ENCODE data around the gene MAP1LC3B2.

The MAP1LC3B2 gene

DNA sequence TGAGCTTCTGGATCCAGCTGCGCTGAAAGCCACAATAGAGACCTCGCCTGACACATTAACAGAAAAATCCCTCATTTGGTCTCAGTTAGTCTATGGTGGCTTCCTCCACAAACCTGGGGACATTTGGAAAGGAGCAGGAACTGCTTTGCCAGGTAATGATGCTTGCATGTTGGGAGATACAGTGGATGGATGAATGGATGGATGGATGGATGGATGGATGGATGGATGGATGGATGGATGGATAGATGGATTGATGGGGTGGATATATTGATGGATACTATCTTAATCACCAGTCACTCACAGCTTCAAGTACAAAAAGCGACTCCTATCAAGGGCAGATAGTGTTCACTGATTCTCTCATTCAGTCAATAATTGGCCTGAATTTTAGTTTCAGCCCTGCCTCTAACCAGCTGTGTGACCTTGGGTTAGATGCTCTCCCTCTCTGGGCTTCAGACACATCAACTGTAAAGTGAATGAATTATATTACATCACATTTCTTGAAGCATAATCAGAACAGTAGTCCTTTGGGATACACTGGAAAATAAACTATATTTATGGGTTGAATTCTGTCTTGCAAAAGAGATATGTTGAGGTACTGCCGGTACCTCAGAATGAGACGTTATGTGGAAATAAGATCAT lies 29.3 kb downstream of the MAP1LC3B2 start:
- H2AFZ ChIP-seq (ENCODE audit: low read depth): no peak overlapping the region
- no peak for TF ChIP-seq CTCF (conservative IDR thresholded peaks at IDR 0.05; ENCODE audit: low read depth, low read length)
- no peak overlapping the region for H3K4me2 ChIP-seq
- H3K4me3 ChIP-seq (IDR thresholded peaks at IDR 0.05; ENCODE audit: insufficient read depth, low read depth, low read length): no peak overlapping the region
- no peaks in the 10 kb centered on the region for H3K4me1 ChIP-seq (ENCODE audit: low read depth, poor library complexity, severe bottlenecking)
- no peaks in the 10 kb centered on the region for H3K27me3 ChIP-seq (ENCODE audit: insufficient read depth, low read depth)
- H3K9ac ChIP-seq: no peak overlapping the region
- no peaks in the 10 kb centered on the region for H3K36me3 ChIP-seq (ENCODE audit: insufficient read depth)
- no peaks in the 10 kb centered on the region for H4K20me1 ChIP-seq (ENCODE audit: insufficient read depth)
- no peaks in the 10 kb centered on the region for H3K79me2 ChIP-seq (ENCODE audit: insufficient read depth, low read depth)
- H3K27ac ChIP-seq: no peak overlapping the region

GRCh38 chr12:116589581-116589980 lies 30.4 kb downstream of the MAP1LC3B2 start:
- Histone ChIP-seq H3K9ac (no peak overlapping the region), H3K79me2 (ENCODE audit: insufficient read depth, low read depth) (no peaks in the 10 kb centered on the region), H4K20me1 (ENCODE audit: insufficient read depth) (no peaks in the 10 kb centered on the region), H2AFZ (ENCODE audit: low read depth) (no peak overlapping the region), H3K4me1 (ENCODE audit: low read depth, poor library complexity, severe bottlenecking) (no peaks in the 10 kb centered on the region), H3K4me2 (no peak overlapping the region), H3K27me3 (ENCODE audit: insufficient read depth, low read depth) (no peaks in the 10 kb centered on the region), H3K27ac (no peak overlapping the region), H3K36me3 (ENCODE audit: insufficient read depth) (no peaks in the 10 kb centered on the region), H3K4me3 (IDR thresholded peaks at IDR 0.05; ENCODE audit: insufficient read depth, low read depth, low read length) (no peak overlapping the region)
- TF ChIP-seq CTCF (conservative IDR thresholded peaks at IDR 0.05; ENCODE audit: low read depth, low read length): no peak

GRCh38 chr12:116590561-116590960 lies 31.4 kb downstream of the MAP1LC3B2 start:
- Histone ChIP-seq H3K4me2 (no peak overlapping the region), H3K36me3 (ENCODE audit: insufficient read depth) (no peaks in the 10 kb centered on the region), H3K4me1 (ENCODE audit: low read depth, poor library complexity, severe bottlenecking) (no peaks in the 10 kb centered on the region), H3K79me2 (ENCODE audit: insufficient read depth, low read depth) (no peaks in the 10 kb centered on the region), H3K9ac (no peak overlapping the region), H4K20me1 (ENCODE audit: insufficient read depth) (no peaks in the 10 kb centered on the region), H3K27me3 (ENCODE audit: insufficient read depth, low read depth) (no peaks in the 10 kb centered on the region), H2AFZ (ENCODE audit: low read depth) (no peak overlapping the region), H3K27ac (no peak overlapping the region), H3K4me3 (IDR thresholded peaks at IDR 0.05; ENCODE audit: insufficient read depth, low read depth, low read length) (no peak overlapping the region)
- TF ChIP-seq CTCF (conservative IDR thresholded peaks at IDR 0.05; ENCODE audit: low read depth, low read length): no peak

- Histone ChIP-seq H3K79me2 (ENCODE audit: insufficient read depth, low read depth) (no peaks in the 10 kb centered on the region), H3K4me3 (IDR thresholded peaks at IDR 0.05; ENCODE audit: insufficient read depth, low read depth, low read length) (no peak overlapping the region), H3K9ac (no peak overlapping the region), H2AFZ (ENCODE audit: low read depth) (no peak overlapping the region), H4K20me1 (ENCODE audit: insufficient read depth) (no peaks in the 10 kb centered on the region), H3K27me3 (ENCODE audit: insufficient read depth, low read depth) (no peaks in the 10 kb centered on the region), H3K4me2 (no peak overlapping the region), H3K4me1 (ENCODE audit: low read depth, poor library complexity, severe bottlenecking) (no peaks in the 10 kb centered on the region), H3K27ac (no peak overlapping the region), H3K36me3 (ENCODE audit: insufficient read depth) (no peaks in the 10 kb centered on the region)
- no peak for TF ChIP-seq CTCF (conservative IDR thresholded peaks at IDR 0.05; ENCODE audit: low read depth, low read length)
Observed at GRCh38 chr12:116591855-116592637, 32.9 kb downstream of the MAP1LC3B2 start.

Measured in KMS-11 (cell line).